ENCODE results near the gene NKAIN2.

The NKAIN2 gene

DNA sequence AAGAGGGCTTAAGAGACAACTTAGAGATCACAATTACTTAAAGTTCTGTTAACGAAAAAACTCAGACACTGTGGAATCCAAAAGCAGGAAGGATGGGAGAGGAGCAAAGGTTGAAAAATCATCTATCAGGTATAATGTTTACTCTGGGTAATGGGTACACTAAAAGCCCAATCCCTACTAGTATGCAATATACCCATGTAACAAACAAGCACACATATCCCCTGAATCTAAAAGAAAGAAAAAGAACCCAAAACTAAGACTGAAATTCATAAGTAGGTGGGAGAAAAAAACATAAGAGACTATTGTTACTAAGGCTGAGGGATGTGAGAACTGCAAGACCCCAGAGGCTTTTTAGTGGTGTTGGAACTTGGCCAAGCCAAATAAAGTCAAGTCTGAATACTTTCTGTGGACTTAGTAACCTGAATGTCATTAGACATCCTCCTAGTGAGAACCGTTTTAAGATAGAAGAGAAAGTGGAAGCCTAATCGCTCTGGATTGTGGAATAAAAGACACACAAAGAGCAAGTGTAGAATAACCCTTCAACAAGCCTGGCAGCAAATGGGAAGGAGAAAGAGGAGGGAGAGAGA, 969.2 kb downstream of the NKAIN2 start:
- CTCF ChIA-PET = no interaction called here
- Histone ChIP-seq H3K9me3 (ENCODE audit: control insufficient read depth, insufficient read depth, low read depth, low read length) (no peaks in the 10 kb centered on the region), H3K4me3 (ENCODE audit: low read depth, low read length) (no peak overlapping the region), H3K4me1 (ENCODE audit: control insufficient read depth, insufficient read depth, low read length) (peaks cover 42% of the 10 kb centered on the region), H3K36me3 (ENCODE audit: control insufficient read depth in 2 of 2, insufficient read depth in 1 of 2, low read length in 2 of 2) (no peaks in the 10 kb centered on the region), H3K27ac (ENCODE audit: extremely low read depth, low read depth, low read length) (peak overlapping the region; percentile 13; the same call in 1 of the 2 replicates)
- POLR2A ChIA-PET = no interaction called here
- TF ChIP-seq ZNF658 (tag by site-specific recombination; IDR thresholded peaks at IDR 0.05) (no peak), ZXDB (tag by site-specific recombination; IDR thresholded peaks at IDR 0.05) (no peak), BCL11A (tag by site-specific recombination; IDR thresholded peaks at IDR 0.05; ENCODE audit: low read depth) (no peak), ZNF416 (tag by site-specific recombination; IDR thresholded peaks at IDR 0.05) (no peak), ZNF292 (tag by site-specific recombination; IDR thresholded peaks at IDR 0.05; ENCODE audit: borderline replicate concordance, low read depth) (no peak), ZFP3 (tag by site-specific recombination; IDR thresholded peaks at IDR 0.05; ENCODE audit: low read depth) (no peak), KLF16 (tag by site-specific recombination; IDR thresholded peaks at IDR 0.05) (no peak), ZNF404 (tag by site-specific recombination; IDR thresholded peaks at IDR 0.05) (no peak), ZFHX2 (tag by site-specific recombination; conservative IDR thresholded peaks at IDR 0.05) (no peak), ZNF76 (tag by site-specific recombination; IDR thresholded peaks at IDR 0.05; ENCODE audit: borderline replicate concordance, low read depth) (no peak), PRDM1 (tag by site-specific recombination; IDR thresholded peaks at IDR 0.05) (no peak), GLI2 (tag by site-specific recombination; IDR thresholded peaks at IDR 0.05; ENCODE audit: borderline replicate concordance, low read depth) (no peak), BCL11B (tag by site-specific recombination; IDR thresholded peaks at IDR 0.05; ENCODE audit: low read depth) (no peak), ZNF433 (tag by site-specific recombination; IDR thresholded peaks at IDR 0.05; ENCODE audit: low read depth) (no peak), ZNF155 (tag by site-specific recombination; IDR thresholded peaks at IDR 0.05) (no peak), ZNF544 (tag by site-specific recombination; IDR thresholded peaks at IDR 0.05) (no peak), ZNF776 (tag by site-specific recombination; IDR thresholded peaks at IDR 0.05; ENCODE audit: borderline replicate concordance) (no peak), GLIS2 (tag by site-specific recombination; IDR thresholded peaks at IDR 0.05) (no peak), ZNF311 (tag by site-specific recombination; IDR thresholded peaks at IDR 0.05; ENCODE audit: borderline replicate concordance) (no peak), ZSCAN30 (tag by site-specific recombination; IDR thresholded peaks at IDR 0.05) (no peak), ZNF2 (tag by site-specific recombination; IDR thresholded peaks at IDR 0.05) (no peak), ZNF558 (tag by site-specific recombination; IDR thresholded peaks at IDR 0.05) (no peak)
- TF ChIP-seq, protein P1, sequence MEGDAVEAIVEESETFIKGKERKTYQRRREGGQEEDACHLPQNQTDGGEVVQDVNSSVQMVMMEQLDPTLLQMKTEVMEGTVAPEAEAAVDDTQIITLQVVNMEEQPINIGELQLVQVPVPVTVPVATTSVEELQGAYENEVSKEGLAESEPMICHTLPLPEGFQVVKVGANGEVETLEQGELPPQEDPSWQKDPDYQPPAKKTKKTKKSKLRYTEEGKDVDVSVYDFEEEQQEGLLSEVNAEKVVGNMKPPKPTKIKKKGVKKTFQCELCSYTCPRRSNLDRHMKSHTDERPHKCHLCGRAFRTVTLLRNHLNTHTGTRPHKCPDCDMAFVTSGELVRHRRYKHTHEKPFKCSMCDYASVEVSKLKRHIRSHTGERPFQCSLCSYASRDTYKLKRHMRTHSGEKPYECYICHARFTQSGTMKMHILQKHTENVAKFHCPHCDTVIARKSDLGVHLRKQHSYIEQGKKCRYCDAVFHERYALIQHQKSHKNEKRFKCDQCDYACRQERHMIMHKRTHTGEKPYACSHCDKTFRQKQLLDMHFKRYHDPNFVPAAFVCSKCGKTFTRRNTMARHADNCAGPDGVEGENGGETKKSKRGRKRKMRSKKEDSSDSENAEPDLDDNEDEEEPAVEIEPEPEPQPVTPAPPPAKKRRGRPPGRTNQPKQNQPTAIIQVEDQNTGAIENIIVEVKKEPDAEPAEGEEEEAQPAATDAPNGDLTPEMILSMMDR (tag by site-specific recombination; IDR thresholded peaks at IDR 0.05) = no peak
- TF ChIP-seq, protein P2, sequence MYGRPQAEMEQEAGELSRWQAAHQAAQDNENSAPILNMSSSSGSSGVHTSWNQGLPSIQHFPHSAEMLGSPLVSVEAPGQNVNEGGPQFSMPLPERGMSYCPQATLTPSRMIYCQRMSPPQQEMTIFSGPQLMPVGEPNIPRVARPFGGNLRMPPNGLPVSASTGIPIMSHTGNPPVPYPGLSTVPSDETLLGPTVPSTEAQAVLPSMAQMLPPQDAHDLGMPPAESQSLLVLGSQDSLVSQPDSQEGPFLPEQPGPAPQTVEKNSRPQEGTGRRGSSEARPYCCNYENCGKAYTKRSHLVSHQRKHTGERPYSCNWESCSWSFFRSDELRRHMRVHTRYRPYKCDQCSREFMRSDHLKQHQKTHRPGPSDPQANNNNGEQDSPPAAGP (tag by site-specific recombination; IDR thresholded peaks at IDR 0.05) = no peak
- TF ChIP-seq, protein P3, sequence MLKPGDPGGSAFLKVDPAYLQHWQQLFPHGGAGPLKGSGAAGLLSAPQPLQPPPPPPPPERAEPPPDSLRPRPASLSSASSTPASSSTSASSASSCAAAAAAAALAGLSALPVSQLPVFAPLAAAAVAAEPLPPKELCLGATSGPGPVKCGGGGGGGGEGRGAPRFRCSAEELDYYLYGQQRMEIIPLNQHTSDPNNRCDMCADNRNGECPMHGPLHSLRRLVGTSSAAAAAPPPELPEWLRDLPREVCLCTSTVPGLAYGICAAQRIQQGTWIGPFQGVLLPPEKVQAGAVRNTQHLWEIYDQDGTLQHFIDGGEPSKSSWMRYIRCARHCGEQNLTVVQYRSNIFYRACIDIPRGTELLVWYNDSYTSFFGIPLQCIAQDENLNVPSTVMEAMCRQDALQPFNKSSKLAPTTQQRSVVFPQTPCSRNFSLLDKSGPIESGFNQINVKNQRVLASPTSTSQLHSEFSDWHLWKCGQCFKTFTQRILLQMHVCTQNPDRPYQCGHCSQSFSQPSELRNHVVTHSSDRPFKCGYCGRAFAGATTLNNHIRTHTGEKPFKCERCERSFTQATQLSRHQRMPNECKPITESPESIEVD (tag by site-specific recombination; IDR thresholded peaks at IDR 0.05) = peak; percentile 60
- TF ChIP-seq, protein P4, sequence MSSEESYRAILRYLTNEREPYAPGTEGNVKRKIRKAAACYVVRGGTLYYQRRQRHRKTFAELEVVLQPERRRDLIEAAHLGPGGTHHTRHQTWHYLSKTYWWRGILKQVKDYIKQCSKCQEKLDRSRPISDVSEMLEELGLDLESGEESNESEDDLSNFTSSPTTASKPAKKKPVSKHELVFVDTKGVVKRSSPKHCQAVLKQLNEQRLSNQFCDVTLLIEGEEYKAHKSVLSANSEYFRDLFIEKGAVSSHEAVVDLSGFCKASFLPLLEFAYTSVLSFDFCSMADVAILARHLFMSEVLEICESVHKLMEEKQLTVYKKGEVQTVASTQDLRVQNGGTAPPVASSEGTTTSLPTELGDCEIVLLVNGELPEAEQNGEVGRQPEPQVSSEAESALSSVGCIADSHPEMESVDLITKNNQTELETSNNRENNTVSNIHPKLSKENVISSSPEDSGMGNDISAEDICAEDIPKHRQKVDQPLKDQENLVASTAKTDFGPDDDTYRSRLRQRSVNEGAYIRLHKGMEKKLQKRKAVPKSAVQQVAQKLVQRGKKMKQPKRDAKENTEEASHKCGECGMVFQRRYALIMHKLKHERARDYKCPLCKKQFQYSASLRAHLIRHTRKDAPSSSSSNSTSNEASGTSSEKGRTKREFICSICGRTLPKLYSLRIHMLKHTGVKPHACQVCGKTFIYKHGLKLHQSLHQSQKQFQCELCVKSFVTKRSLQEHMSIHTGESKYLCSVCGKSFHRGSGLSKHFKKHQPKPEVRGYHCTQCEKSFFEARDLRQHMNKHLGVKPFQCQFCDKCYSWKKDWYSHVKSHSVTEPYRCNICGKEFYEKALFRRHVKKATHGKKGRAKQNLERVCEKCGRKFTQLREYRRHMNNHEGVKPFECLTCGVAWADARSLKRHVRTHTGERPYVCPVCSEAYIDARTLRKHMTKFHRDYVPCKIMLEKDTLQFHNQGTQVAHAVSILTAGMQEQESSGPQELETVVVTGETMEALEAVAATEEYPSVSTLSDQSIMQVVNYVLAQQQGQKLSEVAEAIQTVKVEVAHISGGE (tag by site-specific recombination; conservative IDR thresholded peaks at IDR 0.05; ENCODE audit: low read depth) = no peak
